HG03460 (cell line): ENCODE measurements around the gene TAF11L9.
"Not testable (repeated sequence)": the region's sequence is repeated elsewhere in the genome, so short reads cannot be mapped to it uniquely, and the experiment has no call there.

Source experiments
- ATAC-seq: cut with Tn5 transposase; IDR thresholded peaks from one replicate; pipeline ENCODE4 v1.9.1; 2021; ENCODE audit not compliant: unreplicated experiment

The TAF11L9 gene

GRCh38 chr5:17594255-17594654 is at the start of gene TAF11L9:
Gene TAF11L9, minus strand, starts transcription at chr5:17594394.
- ATAC-seq = not testable (repeated sequence)

GRCh38 chr5:17634160-17634559 is 40.0 kb upstream of the TAF11L9 start, which contains the start of gene TAF11L14:
Gene TAF11L14, plus strand, starts transcription at chr5:17634460.
- ATAC-seq = no peak

- not testable (repeated sequence) for ATAC-seq
Observed at GRCh38 chr5:17631788-17632187, 37.6 kb upstream of the TAF11L9 start, which contains the start of gene TAF11L13. Gene TAF11L13, plus strand, starts transcription at chr5:17632088.

GRCh38 chr5:17625686-17626085 is 31.5 kb upstream of the TAF11L9 start:
- ATAC-seq = no peak

GRCh38 chr5:17620627-17621026 is 26.4 kb upstream of the TAF11L9 start:
- no peak for ATAC-seq

- no peak for ATAC-seq
Observed at GRCh38 chr5:17619354-17619753, 25.2 kb upstream of the TAF11L9 start.

GRCh38 chr5:17614872-17615605 is 20.8 kb upstream of the TAF11L9 start:
- ATAC-seq = no peak

DNA sequence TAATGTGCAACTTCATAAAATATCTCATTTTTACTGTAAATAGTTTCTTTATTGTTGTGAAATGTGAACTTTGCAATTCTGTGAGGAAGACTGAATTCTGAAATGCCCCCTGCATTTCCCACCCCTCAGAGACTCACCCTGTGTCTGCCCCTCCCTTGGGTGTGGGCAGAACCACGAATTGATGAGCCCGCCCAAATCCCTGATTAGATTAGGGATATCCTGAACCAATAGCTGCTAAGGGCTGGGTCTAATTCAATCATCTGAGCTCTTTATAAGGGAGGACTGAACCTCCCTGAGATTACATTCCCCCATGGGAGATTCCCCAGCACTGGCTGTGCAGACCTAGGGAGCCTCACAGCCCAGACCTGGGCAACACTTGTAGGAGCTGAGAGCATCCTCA is 15.9 kb upstream of the TAF11L9 start, which contains the start of gene TAF11L12:
Gene TAF11L12 (plus strand): TSS at position 301 of the 400 bp plus-strand sequence.
- ATAC-seq = not testable (repeated sequence)

GRCh38 chr5:17607461-17607860 is 13.3 kb upstream of the TAF11L9 start:
- ATAC-seq = not testable (repeated sequence)

GRCh38 chr5:17604951-17605350 is 10.8 kb upstream of the TAF11L9 start:
- ATAC-seq = no peak

DNA sequence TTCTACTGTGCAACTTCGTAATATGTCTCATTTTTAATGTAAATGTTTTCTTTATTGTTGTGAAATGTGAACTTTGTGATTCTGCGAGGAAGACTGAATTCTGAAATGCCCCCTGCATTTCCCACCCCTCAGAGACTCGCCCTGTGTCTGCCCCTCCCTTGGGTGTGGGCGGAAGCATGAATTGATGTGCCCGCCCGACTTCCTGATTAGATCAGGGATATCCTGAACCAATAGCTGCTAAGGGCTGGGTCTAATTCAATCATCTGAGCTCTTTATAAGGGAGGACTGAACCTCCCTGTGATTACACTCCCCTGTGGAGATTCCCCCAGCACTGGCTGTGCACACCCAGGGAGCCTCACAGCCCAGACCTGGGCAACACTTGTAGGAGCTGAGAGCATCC is 9.7 kb upstream of the TAF11L9 start, which contains the start of gene TAF11L11:
Gene TAF11L11 (plus strand): TSS at position 304 of the 400 bp plus-strand sequence.
- not testable (repeated sequence) for ATAC-seq

DNA sequence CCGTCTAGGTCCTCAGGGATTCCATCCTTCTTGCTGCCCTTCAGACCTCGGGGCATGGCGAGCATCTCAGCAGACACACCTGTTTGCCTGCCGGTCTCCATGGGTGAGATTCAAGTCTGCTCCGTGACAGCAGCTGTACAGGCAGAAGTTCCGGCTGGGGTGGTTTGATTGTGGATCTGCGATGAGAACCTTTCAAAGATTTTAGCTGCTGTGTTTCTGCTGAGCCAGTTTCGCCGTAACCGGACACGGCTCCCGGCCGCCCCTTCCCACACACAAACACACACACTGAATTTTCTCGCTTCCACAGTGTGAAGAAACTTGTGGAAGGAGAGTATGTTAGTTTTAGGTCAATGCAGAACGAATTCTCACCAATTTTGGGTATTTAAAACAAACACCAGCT is 3.5 kb upstream of the TAF11L9 start, which contains the start of gene TAF11L10:
Gene TAF11L10 (minus strand): TSS at position 101 of the 400 bp plus-strand sequence.
- ATAC-seq = not testable (repeated sequence)

GRCh38 chr5:17590860-17591259 is 3.3 kb downstream of the TAF11L9 start, which contains the start of gene TAF11L8:
Gene TAF11L8, minus strand, starts transcription at chr5:17590960.
- ATAC-seq = not testable (repeated sequence)

- ATAC-seq = not testable (repeated sequence)
Observed at GRCh38 chr5:17585658-17586057, 8.5 kb downstream of the TAF11L9 start, which contains the start of gene TAF11L7. Gene TAF11L7, minus strand, starts transcription at chr5:17585758.
